NCI-H2196 (cell line): ENCODE data around the gene OLFML3.
"Not testable (repeated sequence)": the region's sequence is repeated elsewhere in the genome, so short reads cannot be mapped to it uniquely, and the experiment has no call there.

Experiments
- DNase-seq: peaks from one replicate; lab custom pipeline; 2025; ENCODE audit not compliant: unreplicated experiment; lab: John Stamatoyannopoulos, UW

Gene OLFML3

GRCh38 chr1:113991467-113991997, 12.3 kb downstream of the OLFML3 start:
- no peak for DNase-seq

GRCh38 chr1:113993072-113993471, 13.8 kb downstream of the OLFML3 start:
- no peak for DNase-seq

- DNase-seq, result no peak
Measured at GRCh38 chr1:113993766-113994165, 14.5 kb downstream of the OLFML3 start.

GRCh38 chr1:113995382-113995781, 16.1 kb downstream of the OLFML3 start:
- DNase-seq, result no peak

- no peak for DNase-seq
Measured at GRCh38 chr1:113998361-113998760, 19.1 kb downstream of the OLFML3 start.

- no peak for DNase-seq
Measured at GRCh38 chr1:113999233-113999632, 20.0 kb downstream of the OLFML3 start.

GRCh38 chr1:113999799-114000198, 20.5 kb downstream of the OLFML3 start:
- DNase-seq, result no peak

GRCh38 chr1:114000406-114000805, 21.1 kb downstream of the OLFML3 start:
- no peak for DNase-seq

GRCh38 chr1:114002492-114003239, 23.4 kb downstream of the OLFML3 start:
- DNase-seq, result no peak

- no peak for DNase-seq
Measured at GRCh38 chr1:114003431-114003830, 24.2 kb downstream of the OLFML3 start.

- not testable (repeated sequence) for DNase-seq
Measured at GRCh38 chr1:114006825-114007224, 27.6 kb downstream of the OLFML3 start.

GRCh38 chr1:114008480-114008941, 29.2 kb downstream of the OLFML3 start:
- DNase-seq, result no peak

- no peak for DNase-seq
Measured at GRCh38 chr1:114008993-114009392, 29.7 kb downstream of the OLFML3 start.

GRCh38 chr1:114009393-114009792, 30.1 kb downstream of the OLFML3 start:
- DNase-seq, result no peak

- no peak for DNase-seq
Measured at GRCh38 chr1:114010433-114011184, 31.3 kb downstream of the OLFML3 start.

GRCh38 chr1:114011796-114012195, 32.5 kb downstream of the OLFML3 start:
- no peak for DNase-seq

- DNase-seq, result no peak
Measured at GRCh38 chr1:114015075-114015474, 35.8 kb downstream of the OLFML3 start.

GRCh38 chr1:114019724-114020123, 40.5 kb downstream of the OLFML3 start:
- not testable (repeated sequence) for DNase-seq

- no peak for DNase-seq
Measured at GRCh38 chr1:114021665-114022099, 42.4 kb downstream of the OLFML3 start.

GRCh38 chr1:114022877-114023276, 43.6 kb downstream of the OLFML3 start:
- no peak for DNase-seq

GRCh38 chr1:114023377-114023776, 44.1 kb downstream of the OLFML3 start:
- DNase-seq, result no peak

GRCh38 chr1:114024049-114024448, 44.8 kb downstream of the OLFML3 start:
- DNase-seq, result no peak
